Effector memory CD8-positive, alpha-beta T cell (primary cell): Measurements from ENCODE around the gene APOBEC3B.
"Not testable (repeated sequence)": the region's sequence is repeated elsewhere in the genome, so short reads cannot be mapped to it uniquely, and the experiment has no call there.

Experiments
- ATAC-seq: fragments of 150-1000 bp; cut with Tn5 transposase; replicated peaks from 2 replicates; pipeline ENCODE4 v1.10.0; 2021; ENCODE audit warnings: mild to moderate bottlenecking, moderate library complexity
- DNase-seq, 3 experiments: peaks; one replicate each; pipeline ENCODE4 v3.0.0; 2021
- H3K27ac Mint-ChIP-seq, 2 donors: one replicate each; pipeline ENCODE4 v1.8.0; 2022; ENCODE audit warnings: mild to moderate bottlenecking in 2 of 2, mixed read lengths in 2 of 2, moderate library complexity in 2 of 2
- H3K27me3 Mint-ChIP-seq, 2 donors: one replicate each; pipeline ENCODE4 v1.8.0; 2022; ENCODE audit warnings: mixed read lengths in 2 of 2
- H3K36me3 Mint-ChIP-seq: one replicate; pipeline ENCODE4 v1.8.0; 2022; ENCODE audit warnings: mild to moderate bottlenecking, moderate library complexity, mixed read lengths; ENCODE audit not compliant: insufficient read depth
- H3K4me1 Mint-ChIP-seq, 2 donors: one replicate each; pipeline ENCODE4 v1.8.0; 2022; ENCODE audit warnings: low read depth in 2 of 2, mixed read lengths in 2 of 2
- H3K4me3 Mint-ChIP-seq, 2 donors: one replicate each; pipeline ENCODE4 v1.8.0; 2022; ENCODE audit warnings: mild to moderate bottlenecking in 2 of 2, mixed read lengths in 2 of 2, moderate library complexity in 2 of 2
- H3K9me3 Mint-ChIP-seq, 2 donors: one replicate each; pipeline ENCODE4 v1.8.0; 2022; ENCODE audit warnings: mixed read lengths in 2 of 2

Gene APOBEC3B

DNA sequence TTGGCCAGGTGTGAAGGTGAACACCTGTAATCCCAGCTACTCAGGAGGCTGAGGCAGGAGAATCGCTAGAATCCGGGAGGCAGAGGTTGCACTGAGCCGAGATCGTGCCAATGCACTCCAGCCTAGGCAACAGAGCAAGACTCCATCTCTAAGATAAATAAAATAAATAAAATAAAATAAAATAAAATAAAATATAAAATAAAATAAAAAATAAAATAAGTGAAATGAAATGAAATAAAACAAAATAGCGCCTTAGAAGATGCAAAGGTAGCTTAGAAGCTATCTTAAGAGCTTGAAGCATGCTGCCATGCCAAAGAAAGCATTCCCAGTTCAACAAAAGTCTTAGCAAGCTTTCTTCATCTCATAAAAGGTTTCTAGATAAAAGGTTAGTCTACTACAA lies 25.0 kb downstream of the APOBEC3B start:
- Mint-ChIP-seq H3K27ac (no peak overlapping the region), H3K4me1 (peaks cover 9 to 13% of the 10 kb centered on the region in 2 donors), H3K36me3 (peaks cover 9% of the 10 kb centered on the region), H3K27me3 (no peaks in the 10 kb centered on the region), H3K4me3 (no peak overlapping the region), H3K9me3 (no peaks in the 10 kb centered on the region)
- ATAC-seq (no peak), DNase-seq (no peak)

DNA sequence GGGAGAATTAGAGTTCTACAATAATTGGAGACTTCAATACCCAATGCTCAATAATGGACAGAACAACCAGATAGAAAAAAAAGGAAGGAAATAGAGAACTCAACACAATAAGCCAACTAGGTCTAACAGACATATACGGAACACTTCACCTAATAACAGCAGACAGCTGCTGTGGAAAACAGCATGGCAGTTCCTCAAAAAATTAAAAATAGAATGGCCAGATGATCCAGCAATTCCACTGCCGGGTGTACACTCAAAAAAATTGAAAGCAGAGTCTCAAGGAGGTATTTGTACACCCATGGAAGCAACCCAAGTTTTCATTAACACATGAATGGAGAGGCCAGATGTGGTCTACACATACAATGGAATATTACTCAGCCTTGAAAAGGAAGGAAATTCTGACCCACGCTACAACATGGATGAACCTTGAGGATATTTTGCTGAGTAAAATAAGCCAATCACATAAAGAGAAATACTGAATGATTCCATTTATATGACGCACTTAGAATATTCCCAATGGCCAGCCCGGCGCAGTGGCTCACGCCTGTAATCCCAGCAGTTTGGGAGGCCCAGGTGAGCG lies 26.2 kb downstream of the APOBEC3B start:
- ATAC-seq, H3K36me3 Mint-ChIP-seq, H3K9me3 Mint-ChIP-seq, H3K4me1 Mint-ChIP-seq, H3K27me3 Mint-ChIP-seq, H3K4me3 Mint-ChIP-seq, DNase-seq: not testable (repeated sequence)
- peak overlapping the region; percentile 49 to 90 for H3K27ac Mint-ChIP-seq

DNA sequence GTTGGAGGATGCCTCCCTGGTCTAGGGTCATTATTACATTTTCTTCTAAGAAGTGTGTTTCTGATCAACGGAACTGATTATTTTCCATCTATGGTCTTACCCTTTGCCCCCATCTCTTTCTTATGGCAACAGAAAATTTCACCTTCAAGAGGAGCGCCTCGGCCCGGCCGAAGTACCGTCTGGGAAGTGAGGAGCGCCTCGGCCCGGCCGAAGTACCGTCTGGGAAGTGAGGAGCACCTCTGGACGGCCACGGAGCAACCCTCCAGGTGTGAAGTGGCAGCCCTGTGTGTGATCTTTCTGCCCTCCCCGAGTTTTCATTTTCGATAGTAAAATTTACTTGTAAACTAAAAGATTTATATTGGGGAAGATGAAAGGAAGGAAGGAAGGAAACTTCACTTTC lies 28.8 kb downstream of the APOBEC3B start:
- peak overlapping the region in 1 of 2 donors; percentile 20 for H3K27ac Mint-ChIP-seq
- peaks cover 5% of the 10 kb centered on the region for H3K36me3 Mint-ChIP-seq
- no peaks in the 10 kb centered on the region for H3K27me3 Mint-ChIP-seq
- ATAC-seq = no peak
- H3K9me3 Mint-ChIP-seq = no peaks in the 10 kb centered on the region
- no peak overlapping the region for H3K4me3 Mint-ChIP-seq
- DNase-seq = no peak
- peaks cover 23% of the 10 kb centered on the region in 2 donors for H3K4me1 Mint-ChIP-seq

DNA sequence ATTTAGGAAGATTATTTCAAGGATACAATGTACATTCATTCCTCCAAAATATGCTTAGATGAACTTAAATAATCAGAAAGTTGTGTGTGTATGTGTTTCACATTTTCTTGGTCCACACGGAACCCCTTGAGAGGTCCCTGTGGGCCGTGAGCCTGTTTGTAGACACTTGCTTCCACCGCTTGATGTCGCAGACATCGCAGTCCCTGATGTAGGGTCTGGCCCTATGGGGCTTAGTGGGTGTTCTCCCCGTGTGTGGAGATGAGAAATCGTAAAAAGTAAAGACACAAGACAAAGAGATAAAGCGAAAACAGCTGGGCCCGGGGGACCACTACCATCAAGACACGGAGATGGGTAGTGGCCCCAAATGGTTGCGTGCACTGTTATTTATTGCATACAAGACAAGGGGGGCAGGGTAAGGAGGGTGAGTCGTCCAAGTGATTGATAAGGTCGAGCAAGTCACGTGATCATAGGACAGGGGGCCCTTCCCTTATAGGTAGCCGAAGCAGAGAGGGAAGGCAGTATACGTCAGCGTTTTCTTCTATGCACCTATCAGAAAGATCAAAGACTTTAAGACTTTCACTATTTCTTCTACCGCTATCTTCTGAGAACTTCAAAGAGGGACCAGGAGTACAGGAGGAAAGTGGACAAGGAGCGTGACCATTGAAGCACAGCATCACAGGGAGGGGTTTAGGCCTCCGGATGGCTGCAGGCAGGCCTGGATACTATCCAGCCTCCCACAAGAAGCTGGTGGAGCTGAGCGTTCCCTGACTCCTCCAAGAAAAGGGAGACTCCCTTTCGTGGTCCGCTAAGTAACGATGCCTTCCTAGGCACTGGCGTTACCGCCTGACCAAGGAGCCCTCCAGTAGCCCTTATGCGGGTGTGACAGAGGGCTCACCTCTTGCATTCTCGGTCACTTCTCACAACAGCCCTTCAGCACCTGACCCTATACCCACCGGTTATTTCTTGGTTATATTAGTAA lies 30.7 kb downstream of the APOBEC3B start:
- no peak for ATAC-seq
- H3K27me3 Mint-ChIP-seq = no peaks in the 10 kb centered on the region
- H3K4me3 Mint-ChIP-seq = peak overlapping the region; percentile 25 to 40
- DNase-seq = no peak
- peaks cover 13% of the 10 kb centered on the region for H3K36me3 Mint-ChIP-seq
- peak overlapping the region; percentile 83 to 96 for H3K27ac Mint-ChIP-seq
- H3K4me1 Mint-ChIP-seq = peaks cover 28 to 31% of the 10 kb centered on the region in 2 donors
- no peaks in the 10 kb centered on the region for H3K9me3 Mint-ChIP-seq

DNA sequence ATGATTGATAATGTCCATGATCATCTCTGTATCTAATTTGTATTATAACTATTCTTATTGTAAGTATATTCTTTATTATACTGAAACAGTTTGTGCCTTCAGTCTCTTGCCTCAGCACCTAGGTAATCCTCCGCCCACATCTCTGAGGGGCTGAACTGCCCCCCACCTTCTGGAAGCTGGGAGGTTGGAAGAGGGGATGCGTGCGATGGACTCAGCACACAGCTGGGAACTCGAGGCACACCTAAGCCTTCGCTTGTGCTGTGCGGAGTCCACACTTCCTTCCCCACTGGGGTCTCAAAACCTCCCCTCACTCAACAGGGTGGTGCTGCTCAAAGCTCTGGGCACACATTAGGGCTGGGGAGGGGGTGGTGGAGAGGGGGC lies 31.4 kb downstream of the APOBEC3B start:
- Mint-ChIP-seq H3K27ac (peak overlapping the region; percentile 95 to 96), H3K4me3 (peak overlapping the region; percentile 98 to 99), H3K36me3 (peaks cover 16% of the 10 kb centered on the region), H3K4me1 (peaks cover 30% of the 10 kb centered on the region in 2 donors)
- not testable (repeated sequence) for DNase-seq, H3K27me3 Mint-ChIP-seq, H3K9me3 Mint-ChIP-seq
- ATAC-seq = peak; percentile 9

DNA sequence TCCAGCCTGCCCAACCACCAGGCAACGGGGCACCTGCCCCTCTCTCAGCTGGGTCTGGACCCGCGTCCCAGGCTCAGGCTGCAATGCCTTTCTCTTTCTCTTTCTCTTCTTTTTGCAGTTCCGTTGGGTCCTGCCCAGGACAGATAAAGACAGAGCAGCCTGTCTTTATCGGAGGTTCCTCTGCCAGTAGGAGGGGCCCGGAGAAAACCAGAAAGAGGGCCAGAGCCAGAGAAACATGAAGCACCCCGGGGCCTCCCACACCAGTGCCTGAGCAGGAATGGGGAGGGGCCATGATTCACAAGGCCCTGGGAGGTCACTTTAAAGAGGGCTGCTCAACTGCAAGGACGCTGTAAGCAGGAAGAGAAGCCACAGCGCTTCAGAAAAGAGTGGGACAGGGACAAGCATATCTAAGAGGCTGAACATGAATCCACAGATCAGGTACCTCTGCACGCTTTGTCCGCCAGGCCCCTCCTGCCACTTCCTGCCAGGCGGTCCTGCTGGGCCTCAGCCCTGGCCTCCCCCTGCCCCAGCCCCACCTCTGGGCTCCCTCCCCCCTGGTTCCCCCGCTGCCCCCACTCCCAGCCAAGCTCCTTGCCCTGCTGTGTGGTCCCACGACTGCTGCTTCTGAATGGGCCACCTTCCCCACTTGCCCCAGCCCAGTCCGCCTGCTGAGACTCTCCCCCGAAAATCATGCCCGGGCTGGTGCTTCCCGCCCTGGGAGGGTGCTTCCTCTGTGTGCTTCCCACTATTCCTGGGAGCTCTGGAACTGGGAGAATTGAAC lies 32.0 kb downstream of the APOBEC3B start, which contains the start of gene APOBEC3C:
Gene APOBEC3C, plus strand, starts transcription at position 316 of the 781 bp plus-strand sequence. Its CDS starts 106 bp downstream, at position 422.
- Mint-ChIP-seq H3K4me3 (peak within 1 kb of the TSS; percentile 98 to 99), H3K36me3 (peaks cover 18% of the 10 kb centered on the region)
- peak; percentile 93 for ATAC-seq

DNA sequence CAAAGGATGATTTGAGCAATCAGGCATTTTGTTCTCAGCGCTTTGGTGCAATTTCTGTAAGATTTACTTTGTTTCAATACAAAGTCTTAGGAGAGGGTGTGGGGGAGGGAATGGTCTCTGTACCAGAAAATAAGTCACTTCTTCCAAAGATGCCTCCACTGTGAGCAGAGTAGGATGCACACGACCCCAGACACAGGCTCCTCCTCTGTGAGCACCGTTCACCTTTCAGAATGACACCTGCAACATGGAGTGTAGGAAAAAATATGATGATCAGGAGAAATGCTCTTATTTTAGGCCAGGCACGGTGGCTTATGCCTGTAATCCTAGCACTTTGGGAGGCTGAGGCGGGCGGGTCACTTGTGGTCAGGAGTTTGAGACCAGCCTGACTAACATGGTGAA lies 32.6 kb downstream of the APOBEC3B start:
- Mint-ChIP-seq H3K4me1 (peaks cover 30 to 31% of the 10 kb centered on the region in 2 donors), H3K4me3 (peak overlapping the region; percentile 98 to 99), H3K27ac (peak overlapping the region; percentile 95 to 96), H3K36me3 (peaks cover 22% of the 10 kb centered on the region)
- not testable (repeated sequence) for DNase-seq, ATAC-seq, H3K9me3 Mint-ChIP-seq, H3K27me3 Mint-ChIP-seq

More for the DNA sequence above, 32.0 kb downstream of the APOBEC3B start, which contains the start of gene APOBEC3C:
- Mint-ChIP-seq H3K27me3 (no peaks in the 10 kb centered on the region), H3K27ac (peak within 1 kb of the TSS; percentile 95 to 96), H3K4me1 (peaks cover 30 to 31% of the 10 kb centered on the region in 2 donors), H3K9me3 (no peaks in the 10 kb centered on the region)
- DNase-seq = peak; percentile 67 to 69 (median 67)

DNA sequence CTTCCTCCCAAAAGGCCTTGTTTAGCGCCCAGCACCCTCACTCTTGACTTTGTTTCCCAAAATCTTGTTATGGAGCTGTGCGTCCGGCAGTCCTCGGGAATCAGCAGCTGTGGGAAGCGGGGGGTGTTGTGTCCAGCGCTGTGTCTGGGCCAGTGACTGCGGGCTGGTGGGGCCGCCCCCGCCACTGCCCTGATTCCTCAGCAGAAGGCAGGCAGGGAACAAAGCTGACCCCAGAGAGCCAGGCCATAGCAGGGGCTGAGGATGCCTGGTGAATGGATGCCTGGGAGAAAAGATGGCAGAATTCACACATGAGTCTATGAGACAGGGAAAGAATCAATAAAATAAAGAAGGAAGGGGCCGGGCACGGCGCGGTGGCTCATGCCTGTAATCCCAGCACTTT lies 34.4 kb downstream of the APOBEC3B start:
- H3K4me1 Mint-ChIP-seq = peaks cover 41% of the 10 kb centered on the region in 2 donors
- ATAC-seq = no peak
- H3K27me3 Mint-ChIP-seq = no peaks in the 10 kb centered on the region
- peak overlapping the region; percentile 60 to 98 for H3K4me3 Mint-ChIP-seq
- H3K9me3 Mint-ChIP-seq = no peaks in the 10 kb centered on the region
- H3K36me3 Mint-ChIP-seq = peaks cover 36% of the 10 kb centered on the region
- DNase-seq = no peak
- H3K27ac Mint-ChIP-seq = peak overlapping the region; percentile 84 to 89

DNA sequence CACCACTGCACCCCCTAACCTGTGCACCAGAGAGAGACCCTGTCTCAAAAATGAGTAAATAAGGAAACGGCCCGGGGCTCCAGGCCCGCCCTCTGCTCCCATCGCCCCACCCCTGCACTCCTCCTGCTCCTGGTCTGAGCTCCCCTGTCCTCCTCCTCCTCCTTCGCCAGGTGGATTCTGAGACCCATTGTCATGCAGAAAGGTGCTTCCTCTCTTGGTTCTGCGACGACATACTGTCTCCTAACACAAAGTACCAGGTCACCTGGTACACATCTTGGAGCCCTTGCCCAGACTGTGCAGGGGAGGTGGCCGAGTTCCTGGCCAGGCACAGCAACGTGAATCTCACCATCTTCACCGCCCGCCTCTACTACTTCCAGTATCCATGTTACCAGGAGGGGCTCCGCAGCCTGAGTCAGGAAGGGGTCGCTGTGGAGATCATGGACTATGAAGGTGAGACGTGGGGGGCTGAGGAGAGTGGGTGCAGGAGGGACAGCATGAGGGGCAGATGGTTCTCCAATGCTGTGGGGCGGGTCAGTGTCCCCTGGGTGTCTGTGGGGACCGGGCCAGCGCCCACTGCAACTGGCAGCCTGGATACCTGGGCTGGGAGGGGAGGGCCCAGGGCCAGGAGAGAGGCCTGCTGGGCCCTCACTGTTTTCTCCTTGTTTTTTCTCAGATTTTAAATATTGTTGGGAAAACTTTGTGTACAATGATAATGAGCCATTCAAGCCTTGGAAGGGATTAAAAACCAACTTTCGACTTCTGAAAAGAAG lies 35.6 kb downstream of the APOBEC3B start:
- Mint-ChIP-seq H3K27ac (peak overlapping the region; percentile 89 to 92), H3K9me3 (no peaks in the 10 kb centered on the region), H3K4me3 (peak overlapping the region; percentile 38 to 98), H3K4me1 (peaks cover 43 to 48% of the 10 kb centered on the region in 2 donors), H3K36me3 (peaks cover 44% of the 10 kb centered on the region), H3K27me3 (no peaks in the 10 kb centered on the region)
- DNase-seq (no peak), ATAC-seq (no peak)

DNA sequence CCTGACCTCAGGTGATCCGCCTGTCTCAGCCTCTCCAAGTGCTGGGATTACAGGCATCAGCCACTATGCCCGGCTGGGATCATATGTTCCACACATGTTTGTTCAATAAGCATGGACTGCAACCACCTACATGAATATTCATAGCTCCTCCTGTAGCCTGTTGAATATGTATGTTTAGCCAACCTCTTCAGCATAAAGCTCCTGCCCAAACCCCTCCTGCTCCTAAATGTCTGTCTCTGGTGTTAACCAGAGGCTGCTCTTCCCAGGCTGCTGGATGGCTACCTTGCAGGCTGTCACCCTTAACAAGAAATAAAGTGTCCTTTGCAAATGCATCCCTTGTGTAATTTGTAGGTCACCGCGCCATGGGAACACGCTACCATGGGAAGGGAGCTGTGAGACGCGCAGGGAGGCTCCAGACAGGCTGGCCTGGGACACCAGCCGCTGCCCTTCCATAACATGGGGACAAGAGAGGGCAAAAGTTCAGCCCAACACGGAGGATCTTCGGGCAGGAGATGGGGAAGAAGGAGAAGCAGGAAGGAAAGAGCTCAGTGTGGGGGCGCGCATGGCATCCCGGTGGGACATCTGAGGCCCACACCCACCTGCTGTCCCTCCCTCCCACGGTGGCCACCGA lies 38.0 kb downstream of the APOBEC3B start:
- peak in 1 of 3 experiments; percentile 25 for DNase-seq
- H3K27me3 Mint-ChIP-seq, H3K9me3 Mint-ChIP-seq, ATAC-seq: not testable (repeated sequence)
- peak overlapping the region; percentile 98 for H3K27ac Mint-ChIP-seq
- peak overlapping the region; percentile 98 to 99 for H3K4me3 Mint-ChIP-seq
- peaks cover 45 to 49% of the 10 kb centered on the region in 2 donors for H3K4me1 Mint-ChIP-seq
- H3K36me3 Mint-ChIP-seq = peaks cover 65% of the 10 kb centered on the region

DNA sequence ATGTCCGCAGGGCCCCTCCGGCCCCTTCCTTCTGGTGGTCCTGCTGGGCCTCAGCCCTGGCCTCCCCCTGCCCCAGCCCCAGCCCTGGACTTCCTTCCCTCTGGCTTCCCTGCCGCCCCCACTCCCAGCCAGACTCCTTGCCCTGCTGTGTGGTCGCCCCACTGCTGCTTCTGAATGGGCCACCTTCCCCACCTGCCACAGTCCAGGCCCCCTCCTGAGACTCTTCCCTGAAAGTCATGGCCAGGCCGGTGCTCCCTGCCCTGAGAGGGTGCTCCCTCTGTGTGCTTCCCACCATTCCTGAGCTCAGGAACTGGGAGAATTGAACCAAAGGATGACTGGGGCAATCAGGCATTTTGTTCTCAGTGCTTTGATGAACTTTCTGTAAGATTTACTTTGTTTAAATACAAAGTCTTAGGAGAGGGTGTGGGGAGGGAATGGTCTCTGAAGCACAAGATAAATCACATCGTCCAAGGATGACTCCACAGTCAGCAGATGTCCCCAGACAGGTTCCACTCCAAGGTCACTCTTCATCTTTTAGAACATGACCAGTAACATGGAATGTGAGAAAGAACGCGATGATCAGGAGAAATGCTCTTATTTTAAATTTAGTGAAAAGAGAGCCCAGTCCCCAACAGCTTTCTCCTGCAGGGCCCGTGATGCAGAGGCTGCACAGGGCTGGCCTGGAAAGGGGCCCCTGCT lies 39.6 kb downstream of the APOBEC3B start:
- Mint-ChIP-seq H3K4me3 (peak overlapping the region; percentile 98 to 99), H3K9me3 (no peaks in the 10 kb centered on the region), H3K4me1 (peaks cover 51 to 55% of the 10 kb centered on the region in 2 donors), H3K27ac (peak overlapping the region; percentile 98), H3K27me3 (no peaks in the 10 kb centered on the region), H3K36me3 (peaks cover 78% of the 10 kb centered on the region)
- no peak for DNase-seq
- ATAC-seq = no peak
